H1 (cell line): ENCODE results near the gene CNTNAP3B.
"Not testable (repeated sequence)": the region's sequence is repeated elsewhere in the genome, so short reads cannot be mapped to it uniquely, and the experiment has no call there.

Source experiments
- EZH2 ChIP-seq: fragments of 200-600 bp; sonication (generic); IDR thresholded peaks from 2 replicates; pipeline ENCODE4 v1.7.1; 2012; ENCODE audit warnings: low read depth, mild to moderate bottlenecking, moderate library complexity, low read length, inconsistent platforms; ENCODE audit not compliant: severe bottlenecking
- TF ChIP-seq, protein P1 (sequence below), 3 experiments: IDR thresholded peaks; 1 replicate in 2 of 3; 2 replicates in 1 of 3; pipeline versions ENCODE4 v1.5.1 to v1.6.1; 2011; ENCODE audit warnings: low read length in 3 of 3, mild to moderate bottlenecking in 3 of 3, inconsistent platforms in 2 of 3, low read depth in 1 of 3, moderate library complexity in 1 of 3; ENCODE audit not compliant: insufficient read depth in 1 of 3; ENCODE audit errors: control extremely low read depth in 1 of 3

DNA sequence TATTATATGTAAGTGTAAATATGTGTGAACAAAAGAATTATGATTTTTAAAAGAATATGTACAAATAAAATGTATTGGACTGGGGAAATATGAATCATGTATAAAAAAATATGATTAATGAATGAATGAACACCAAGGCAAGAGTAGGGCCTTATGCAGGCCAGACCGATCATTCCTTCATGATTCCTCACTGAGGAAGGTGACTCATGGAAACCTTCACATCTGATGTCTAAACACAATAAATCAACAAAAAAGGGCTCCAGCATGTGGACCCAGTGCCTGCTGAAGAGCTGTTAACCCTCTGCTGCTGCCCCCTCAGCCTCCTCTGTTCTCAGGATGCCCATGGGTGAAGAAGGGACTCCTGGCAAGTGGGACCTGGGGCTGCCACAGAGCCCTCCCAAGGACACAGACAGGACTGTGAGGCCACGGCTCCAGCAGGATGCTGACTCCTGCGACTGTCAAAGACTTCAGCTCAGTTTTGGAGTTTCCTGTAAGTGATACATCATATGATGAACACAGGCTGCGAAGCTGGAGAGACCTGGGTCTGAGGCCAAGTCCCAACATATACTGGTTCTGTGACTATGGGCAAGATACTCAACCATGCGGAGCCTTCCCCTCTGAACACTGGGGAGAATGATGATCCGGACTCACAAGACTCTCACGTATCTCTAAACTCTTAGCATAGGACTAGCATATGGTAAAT lies 110.9 kb downstream of the CNTNAP3B start:
- TF ChIP-seq, protein P1, sequence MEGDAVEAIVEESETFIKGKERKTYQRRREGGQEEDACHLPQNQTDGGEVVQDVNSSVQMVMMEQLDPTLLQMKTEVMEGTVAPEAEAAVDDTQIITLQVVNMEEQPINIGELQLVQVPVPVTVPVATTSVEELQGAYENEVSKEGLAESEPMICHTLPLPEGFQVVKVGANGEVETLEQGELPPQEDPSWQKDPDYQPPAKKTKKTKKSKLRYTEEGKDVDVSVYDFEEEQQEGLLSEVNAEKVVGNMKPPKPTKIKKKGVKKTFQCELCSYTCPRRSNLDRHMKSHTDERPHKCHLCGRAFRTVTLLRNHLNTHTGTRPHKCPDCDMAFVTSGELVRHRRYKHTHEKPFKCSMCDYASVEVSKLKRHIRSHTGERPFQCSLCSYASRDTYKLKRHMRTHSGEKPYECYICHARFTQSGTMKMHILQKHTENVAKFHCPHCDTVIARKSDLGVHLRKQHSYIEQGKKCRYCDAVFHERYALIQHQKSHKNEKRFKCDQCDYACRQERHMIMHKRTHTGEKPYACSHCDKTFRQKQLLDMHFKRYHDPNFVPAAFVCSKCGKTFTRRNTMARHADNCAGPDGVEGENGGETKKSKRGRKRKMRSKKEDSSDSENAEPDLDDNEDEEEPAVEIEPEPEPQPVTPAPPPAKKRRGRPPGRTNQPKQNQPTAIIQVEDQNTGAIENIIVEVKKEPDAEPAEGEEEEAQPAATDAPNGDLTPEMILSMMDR (IDR thresholded peaks at IDR 0.05; ENCODE audit: control extremely low read depth in 1 of 3, insufficient read depth in 1 of 3, low read depth in 1 of 3, low read length in 3 of 3): not testable (repeated sequence)
- not testable (repeated sequence) for TF ChIP-seq EZH2
